ENCODE measurements around the gene CRYGS. TPM values are rescaled to one million over a fixed set of nuclear protein-coding genes. Genes with fewer than 3 reads are reported as not detected.
A peak's percentile ranks its signal among the peaks of the same experiment; 100 is the strongest.

Gene CRYGS
- total and polyA plus RNA-seq, 9 of the 15 experiments (the other 6 are each of a cell fraction or from before 2014, with no cell fraction given), result 1.5 to 3.8 (median 2.0) TPM

DNA sequence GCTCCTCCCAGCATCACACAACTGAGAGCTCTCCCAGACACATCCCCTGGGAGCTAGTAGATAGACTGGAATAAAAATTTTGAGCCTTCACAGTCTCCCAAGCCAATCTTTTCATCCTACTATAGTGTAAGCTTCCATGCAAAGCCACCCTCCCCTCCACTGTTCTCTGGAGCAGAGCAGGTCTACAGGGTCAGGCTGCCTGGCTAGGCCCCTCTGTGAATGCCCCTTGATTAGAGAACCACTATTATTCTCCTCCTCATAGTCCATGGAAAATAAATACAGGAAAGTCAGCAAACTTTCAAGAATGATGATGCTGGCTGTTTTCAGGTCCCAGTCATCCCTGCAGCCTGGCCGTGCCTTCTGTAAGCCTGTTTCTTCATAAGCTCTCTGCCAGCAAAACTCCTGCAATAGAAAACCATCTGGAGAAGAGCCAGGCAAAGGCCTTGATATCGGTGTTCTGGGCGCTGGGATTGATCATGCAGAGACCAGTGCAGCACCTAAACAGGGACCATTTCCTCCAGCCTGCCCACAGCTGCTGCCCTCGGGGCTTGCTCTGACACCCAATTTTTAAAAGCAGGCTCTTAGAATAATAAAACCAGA is 51.7 kb downstream of the CRYGS start:
- CTCF ChIA-PET (ENCODE audit: low intra/inter-chr PET ratio), result no interaction called here
- no peak for TF ChIP-seq PRMT5 (CRISPR knock-in tag; IDR thresholded peaks at IDR 0.05)
- no peak for TF ChIP-seq DMBX1 (CRISPR knock-in tag; IDR thresholded peaks at IDR 0.05; ENCODE audit: borderline replicate concordance)
- in situ Hi-C loops (cut with MboI), result no loop called here

DNA sequence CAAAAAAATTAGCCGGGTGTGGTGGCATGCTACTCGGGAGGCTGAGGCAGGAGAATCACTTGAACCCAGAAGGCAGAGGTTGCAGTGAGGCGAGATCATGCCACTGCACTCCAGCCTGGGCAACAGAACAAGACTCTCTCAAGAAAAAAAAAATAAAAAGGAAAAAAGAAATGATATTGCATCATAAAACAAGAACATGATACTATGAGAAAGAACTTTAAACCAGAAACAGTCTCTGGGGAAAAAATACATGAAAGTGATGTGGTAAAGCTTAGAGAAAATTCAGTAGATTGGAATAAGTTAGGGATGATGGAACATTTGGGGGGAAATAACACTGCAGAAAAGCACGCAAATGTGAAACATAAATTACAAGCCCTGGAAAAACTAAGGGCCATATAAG is 54.7 kb downstream of the CRYGS start:
- H3K4me3 ChIP-seq, result no peak overlapping the region
- POLR2A ChIA-PET, result no interaction called here
- H3K27me3 ChIP-seq (ENCODE audit: control insufficient read depth in 2 of 2, insufficient read depth in 2 of 2, low read length in 2 of 2), result peaks cover 19 to 20% of the 10 kb centered on the region in 2 experiments; a peak in 4 of 5 replicates
- no peaks in the 10 kb centered on the region for H3K36me3 ChIP-seq (ENCODE audit: control insufficient read depth, insufficient read depth, low read length)
- no peaks in the 10 kb centered on the region for H3K79me2 ChIP-seq (ENCODE audit: control insufficient read depth, insufficient read depth, low read length)
- no peaks in the 10 kb centered on the region for H3K4me1 ChIP-seq (replicated peaks in 1 of 2; ENCODE audit: control insufficient read depth in 2 of 2, insufficient read depth in 2 of 2, low read length in 2 of 2)
- CTCF ChIA-PET (ENCODE audit: low intra/inter-chr PET ratio), result no interaction called here
- BruUV-seq (replicated peaks), result no TSS peak
- DNase-seq (ENCODE audit: extremely low read depth in 1 of 4, low spot score in 3 of 4) (no peak), ATAC-seq (no peak), FAIRE-seq (no peak)
- H3K9me1 ChIP-seq (ENCODE audit: control insufficient read depth, insufficient read depth, low read length), result no peaks in the 10 kb centered on the region
- no peaks in the 10 kb centered on the region for H3K9me3 ChIP-seq (replicated peaks; ENCODE audit: control insufficient read depth, insufficient read depth, low read depth, low read length)
- TF ChIP-seq, protein P1, sequence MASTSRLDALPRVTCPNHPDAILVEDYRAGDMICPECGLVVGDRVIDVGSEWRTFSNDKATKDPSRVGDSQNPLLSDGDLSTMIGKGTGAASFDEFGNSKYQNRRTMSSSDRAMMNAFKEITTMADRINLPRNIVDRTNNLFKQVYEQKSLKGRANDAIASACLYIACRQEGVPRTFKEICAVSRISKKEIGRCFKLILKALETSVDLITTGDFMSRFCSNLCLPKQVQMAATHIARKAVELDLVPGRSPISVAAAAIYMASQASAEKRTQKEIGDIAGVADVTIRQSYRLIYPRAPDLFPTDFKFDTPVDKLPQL (IDR thresholded peaks at IDR 0.05; ENCODE audit: extremely low read depth, insufficient read length), result no peak
- TF ChIP-seq EWSR1 (IDR thresholded peaks at IDR 0.05; ENCODE audit: borderline replicate concordance, low read depth, partially characterized antibody), result no peak
- TF ChIP-seq ZKSCAN3 (CRISPR knock-in tag; IDR thresholded peaks at IDR 0.05), result no peak
- no peak for TF ChIP-seq OTX1 (CRISPR knock-in tag; IDR thresholded peaks at IDR 0.05)
- TF ChIP-seq SAFB2 (IDR thresholded peaks at IDR 0.05; ENCODE audit: borderline replicate concordance, low read depth, low read length, severe bottlenecking), result no peak
- TF ChIP-seq CEBPG (CRISPR knock-in tag; IDR thresholded peaks at IDR 0.05), result no peak
- TF ChIP-seq CEBPG (tag; conservative IDR thresholded peaks at IDR 0.05 in 1 of 2, IDR thresholded peaks at IDR 0.05 in 1 of 2), result peak; percentile 36 to 57; a peak in 1 of 4 replicates
- in situ Hi-C loops (cut with MboI), result no loop called here
- intact Hi-C loops (cut with micrococcal nuclease), result no loop called here
- H4K20me1 ChIP-seq (replicated peaks; ENCODE audit: control insufficient read depth, insufficient read depth, low read length), result no peaks in the 10 kb centered on the region
- H3K27ac ChIP-seq (ENCODE audit: extremely low read depth, low read depth, low read length), result no peak overlapping the region
- WGBS (ENCODE audit: insufficient coverage, low coverage, missing lambda C conversion rate), result 4% methylated on average over 4 of the region's 4 CpGs
- H3K4me2 ChIP-seq (ENCODE audit: insufficient read depth, low read length), result no peak overlapping the region
- no peak overlapping the region for H3K9ac ChIP-seq (ENCODE audit: insufficient read depth in 1 of 2, low read depth in 2 of 2, low read length in 2 of 2)
- H2AFZ ChIP-seq (ENCODE audit: low read depth, low read length), result no peak overlapping the region

More for the DNA sequence above, 51.7 kb downstream of the CRYGS start:
- Histone ChIP-seq H4K20me1 (replicated peaks; ENCODE audit: control insufficient read depth, insufficient read depth, low read length) (no peaks in the 10 kb centered on the region), H3K79me2 (ENCODE audit: control insufficient read depth, insufficient read depth, low read length) (no peaks in the 10 kb centered on the region), H3K9ac (ENCODE audit: insufficient read depth in 1 of 2, low read depth in 2 of 2, low read length in 2 of 2) (no peak overlapping the region), H2AFZ (ENCODE audit: low read depth, low read length) (no peak overlapping the region), H3K9me3 (replicated peaks; ENCODE audit: control insufficient read depth, insufficient read depth, low read depth, low read length) (no peaks in the 10 kb centered on the region), H3K4me3 (no peak overlapping the region), H3K27ac (ENCODE audit: extremely low read depth, low read depth, low read length) (no peak overlapping the region), H3K36me3 (ENCODE audit: control insufficient read depth, insufficient read depth, low read length) (no peaks in the 10 kb centered on the region), H3K9me1 (ENCODE audit: control insufficient read depth, insufficient read depth, low read length) (no peaks in the 10 kb centered on the region), H3K4me2 (ENCODE audit: insufficient read depth, low read length) (no peak overlapping the region), H3K4me1 (replicated peaks in 1 of 2; ENCODE audit: control insufficient read depth in 2 of 2, insufficient read depth in 2 of 2, low read length in 2 of 2) (no peaks in the 10 kb centered on the region), H3K27me3 (ENCODE audit: control insufficient read depth in 2 of 2, insufficient read depth in 2 of 2, low read length in 2 of 2) (peaks cover 19 to 42% of the 10 kb centered on the region in 2 experiments; a peak in 4 of 5 replicates)
- FAIRE-seq (no peak), DNase-seq (ENCODE audit: extremely low read depth in 1 of 4, low spot score in 3 of 4) (no peak), ATAC-seq (no peak)
- intact Hi-C loops (cut with micrococcal nuclease), result no loop called here
- POLR2A ChIA-PET, result interaction anchor here (1.1 to 1.3 kb wide), 2 partner anchors 9 to 12 kb away, joined by 3 to 5 read pairs; no protein-coding TSS in a partner anchor
- no TSS peak for BruUV-seq (replicated peaks)
- WGBS (ENCODE audit: insufficient coverage, low coverage, missing lambda C conversion rate), result 2% methylated on average over 4 of the region's 4 CpGs
